Endothelial cell of umbilical vein (primary cell): ENCODE results near the gene HDLBP. TPM values are rescaled to one million over a fixed set of nuclear protein-coding genes. Genes with fewer than 3 reads are reported as not detected.

Experiments
- BruUV-seq: library from RNA; stranded (reverse); fragments of 400-500 nt; replicated peaks from 2 replicates; lab custom pipeline; 2021; lab: Mats Ljungman, UMichigan
- CTCF ChIA-PET: fragments of 300-600, 350-600 bp; sonication (Branson Sonifier 250); formaldehyde crosslinking; loops from one replicate; lab custom pipeline; 2021; ENCODE audit warnings: antibody characterized with exemption, inconsistent platforms; lab: Charles Lee
- POLR2A ChIA-PET: fragments of 300-600, 350-600 bp; sonication (Branson Sonifier 250); formaldehyde crosslinking; loops from one replicate; lab custom pipeline; 2021; ENCODE audit warnings: antibody characterized with exemption, inconsistent platforms; lab: Charles Lee
- DNase-seq: peaks from one replicate; pipeline ENCODE4 v3.0.0-alpha.2; 2011; ENCODE audit warnings: low read depth, low spot score
- FAIRE-seq: peaks from 2 replicates; lab custom pipeline; 2011; peaks lifted over from hg19 to GRCh38; lab: Jason Lieb, UNC
- H2AFZ ChIP-seq: 2 replicates; pipeline ENCODE4 v1.6.0; 2012; ENCODE audit warnings: low read depth, low read length, control low read depth, inconsistent platforms
- H3K27ac ChIP-seq: 2 replicates; pipeline ENCODE4 v1.5.1; 2011; ENCODE audit warnings: low read depth, mild to moderate bottlenecking, control low read depth, low read length, moderate library complexity; ENCODE audit not compliant: insufficient read depth
- H3K27me3 ChIP-seq, 2 experiments: 2 replicates each; pipeline versions ENCODE4 v1.6.0 to v1.6.1; 2011; ENCODE audit warnings: low read length in 2 of 2, mixed read lengths in 1 of 2; ENCODE audit not compliant: control insufficient read depth in 2 of 2, insufficient read depth in 2 of 2
- H3K36me3 ChIP-seq, 2 experiments: 2 replicates in 1 of 2; 3 replicates in 1 of 2; pipeline ENCODE4 v1.5.1; 2011; ENCODE audit warnings: low read length in 2 of 2, mild to moderate bottlenecking in 1 of 2, moderate library complexity in 1 of 2; ENCODE audit not compliant: control insufficient read depth in 2 of 2, insufficient read depth in 2 of 2; ENCODE audit errors: extremely low read depth in 1 of 2
- H3K4me1 ChIP-seq: 3 replicates; pipeline ENCODE4 v1.5.1; 2011; ENCODE audit warnings: mild to moderate bottlenecking, low read length; ENCODE audit not compliant: control insufficient read depth, insufficient read depth; ENCODE audit errors: extremely low read depth
- H3K4me2 ChIP-seq: 2 replicates; pipeline ENCODE4 v1.6.1; 2011; ENCODE audit warnings: low read length, control low read depth, mixed read lengths; ENCODE audit not compliant: insufficient read depth
- H3K4me3 ChIP-seq, 3 experiments: fragments of 200-600 bp in 1 of 3; sonication (generic), shearing (Covaris generic) in 1 of 3; replicated peaks in 1 of 3; 2 replicates each; pipeline ENCODE4 v1.5.1; 2011 to 2016; ENCODE audit warnings: control low read depth in 3 of 3, low read length in 3 of 3, mild to moderate bottlenecking in 2 of 3, inconsistent platforms in 1 of 3, low read depth in 1 of 3, moderate library complexity in 1 of 3; ENCODE audit not compliant: insufficient read depth in 1 of 3
- H3K79me2 ChIP-seq: 2 replicates; pipeline ENCODE4 v1.6.0; 2012; ENCODE audit warnings: low read length, inconsistent platforms; ENCODE audit not compliant: control insufficient read depth, insufficient read depth
- H3K9ac ChIP-seq: replicated peaks from 2 replicates; pipeline ENCODE3; 2011; ENCODE audit warnings: low read length, control low read depth; ENCODE audit not compliant: insufficient read depth; ENCODE audit errors: extremely low read depth
- H3K9me1 ChIP-seq: replicated peaks from 3 replicates; pipeline ENCODE4 v1.6.0; 2011; ENCODE audit warnings: mild to moderate bottlenecking, low read length; ENCODE audit not compliant: control insufficient read depth, insufficient read depth; ENCODE audit errors: extremely low read depth
- H3K9me3 ChIP-seq: replicated peaks from 2 replicates; pipeline ENCODE4 v1.5.1; 2012; ENCODE audit warnings: low read length, inconsistent platforms; ENCODE audit not compliant: control insufficient read depth, insufficient read depth
- H4K20me1 ChIP-seq: replicated peaks from 2 replicates; pipeline ENCODE3; 2011; ENCODE audit warnings: mild to moderate bottlenecking, low read length; ENCODE audit not compliant: control insufficient read depth, insufficient read depth; ENCODE audit errors: extremely low read depth
- CTCF ChIP-seq, 2 donors: IDR thresholded peaks; 1 replicate in 1 of 2; 2 replicates in 1 of 2; pipeline ENCODE4 v1.5.1; 2011; ENCODE audit warnings: low read length in 2 of 2, mild to moderate bottlenecking in 2 of 2, moderate library complexity in 2 of 2, control low read depth in 1 of 2, inconsistent platforms in 1 of 2, low read depth in 1 of 2; ENCODE audit not compliant: insufficient read depth in 1 of 2; ENCODE audit errors: extremely low read depth in 1 of 2
- EZH2 ChIP-seq: IDR thresholded peaks from 2 replicates; pipeline ENCODE4 v1.6.1; 2012; ENCODE audit warnings: borderline replicate concordance, low read depth, mild to moderate bottlenecking, moderate library complexity, low read length, inconsistent platforms; ENCODE audit not compliant: severe bottlenecking
- FOS ChIP-seq: IDR thresholded peaks from 2 replicates; pipeline ENCODE4 v1.6.1; 2011; ENCODE audit warnings: mild to moderate bottlenecking, low read length, moderate library complexity, borderline replicate concordance; ENCODE audit not compliant: insufficient read depth
- GATA2 ChIP-seq: IDR thresholded peaks from 2 replicates; pipeline ENCODE4 v1.7.0; 2011; ENCODE audit warnings: low read depth, mild to moderate bottlenecking, moderate library complexity, mixed read lengths, low read length; ENCODE audit not compliant: insufficient read length, insufficient read depth
- JUN ChIP-seq: IDR thresholded peaks from 2 replicates; pipeline ENCODE4 v1.6.1; 2011; ENCODE audit warnings: borderline replicate concordance, low read depth; ENCODE audit not compliant: insufficient read length, insufficient read depth
- MAX ChIP-seq: IDR thresholded peaks from 2 replicates; pipeline ENCODE4 v1.6.1; 2011; ENCODE audit not compliant: insufficient read depth, insufficient read length
- MYC ChIP-seq: IDR thresholded peaks from one replicate; pipeline ENCODE4 v1.6.1; 2011; ENCODE audit warnings: mild to moderate bottlenecking, low read depth, low read length
- POLR2A ChIP-seq: IDR thresholded peaks from 2 replicates; pipeline ENCODE4 v1.6.1; 2012; ENCODE audit warnings: low read depth, mild to moderate bottlenecking, control low read depth, low read length
- POLR2AphosphoS5 ChIP-seq: IDR thresholded peaks from 2 replicates; pipeline ENCODE4 v1.6.1; 2012; ENCODE audit warnings: low read depth, mild to moderate bottlenecking, control low read depth, low read length, moderate library complexity; ENCODE audit not compliant: insufficient read depth
- dilution Hi-C: fragments of 300-500 bp; cut with MboI; formaldehyde crosslinking; loops from one replicate; pipeline ENCODE4 v1.15.0; 2019; ENCODE audit warnings: low sequenced_read_pairs; ENCODE audit not compliant: extremely low pct_ligation_motif_present
- intact Hi-C: fragments of 100-400 bp; cut with micrococcal nuclease; formaldehyde crosslinking; loops from one replicate; pipeline ENCODE4 v1.10.0; 2022
- polyA plus RNA-seq, 4 experiments: library from polyadenylated mRNA; depleted of rRNA in 3 of 4; stranded (reverse) in 3 of 4; unstranded in 1 of 4; fragments of >200 nt; gene quantifications; 2 replicates each; pipeline versions ENCODE4 v1.2.1 to v1.2.3, GENCODE V29; 2011 to 2012; ENCODE audit warnings: missing spikeins in 1 of 4
- total RNA-seq: library from RNA; stranded (reverse); gene quantifications from 2 replicates; pipeline ENCODE4 v1.2.3, GENCODE V29; 2021

HDLBP gene
- total and polyA plus RNA-seq, 2 donors (not counting 3 experiments of a cell fraction or from before 2014, with no cell fraction given): 379 to 569 TPM

- H3K27me3 ChIP-seq: no peaks in the 10 kb centered on the region
- DNase-seq (no peak), FAIRE-seq (no peak)
- BruUV-seq: no TSS peak
- H3K79me2 ChIP-seq: peaks cover 55% of the 10 kb centered on the region
- H2AFZ ChIP-seq: no peak overlapping the region
- no peak overlapping the region for H3K4me3 ChIP-seq
- H3K27ac ChIP-seq: no peak overlapping the region
- H4K20me1 ChIP-seq: no peaks in the 10 kb centered on the region
- peaks cover 5% of the 10 kb centered on the region for H3K4me1 ChIP-seq
- dilution Hi-C loops: no loop called here
- POLR2A ChIA-PET: no interaction called here
- no peaks in the 10 kb centered on the region for H3K36me3 ChIP-seq
- H3K9me3 ChIP-seq: no peaks in the 10 kb centered on the region
- H3K9me1 ChIP-seq: no peaks in the 10 kb centered on the region
- H3K4me2 ChIP-seq: no peak overlapping the region
- H3K9ac ChIP-seq: no peak overlapping the region
- no peak for TF ChIP-seq POLR2AphosphoS5
- no peak for TF ChIP-seq JUN
- no peak for TF ChIP-seq FOS
- TF ChIP-seq MYC: no peak
- TF ChIP-seq MAX: no peak
- no peak for TF ChIP-seq GATA2
- TF ChIP-seq POLR2A: no peak
- TF ChIP-seq CTCF (IDR thresholded peaks at IDR 0.05; ENCODE audit: extremely low read depth in 1 of 2, insufficient read depth in 1 of 2, low read depth in 1 of 2, low read length in 2 of 2): no peak
- TF ChIP-seq EZH2: no peak
- CTCF ChIA-PET: no interaction called here
- intact Hi-C loops: no loop called here
Measured at GRCh38 chr2:241363426-241363825, 48.0 kb upstream of the HDLBP start.
